MM.1S (cell line): Measurements from ENCODE around the gene DTNB.

Source experiments
- DNase-seq: peaks from one replicate; pipeline ENCODE4 v3.0.0-alpha.2; 2015
- H2AFZ ChIP-seq: fragments of 300-600 bp; sonication (generic); 2 replicates; pipeline ENCODE4 v1.6.0; 2016; ENCODE audit warnings: antibody characterized with exemption, low read length
- H3F3A ChIP-seq: fragments of 300-600 bp; sonication (generic); 2 replicates; pipeline ENCODE4 v1.6.1; 2016; ENCODE audit warnings: mild to moderate bottlenecking, antibody characterized with exemption, low read length, moderate library complexity, mixed read lengths; ENCODE audit not compliant: insufficient read depth
- H3K27ac ChIP-seq: fragments of 300-600 bp; sonication (generic); 2 replicates; pipeline ENCODE4 v1.5.1; 2016; ENCODE audit warnings: mild to moderate bottlenecking, low read length
- H3K27me3 ChIP-seq: fragments of 300-600 bp; sonication (generic); replicated peaks from 2 replicates; pipeline ENCODE4 v1.6.0; 2016; ENCODE audit warnings: low read length; ENCODE audit not compliant: insufficient read depth
- H3K36me3 ChIP-seq: fragments of 300-600 bp; sonication (generic); replicated peaks from 2 replicates; pipeline ENCODE4 v1.6.1; 2016; ENCODE audit warnings: mild to moderate bottlenecking, low read length, mixed read lengths; ENCODE audit not compliant: insufficient read depth
- H3K4me1 ChIP-seq: fragments of 300-600 bp; sonication (generic); 2 replicates; pipeline ENCODE4 v1.6.1; 2016; ENCODE audit warnings: low read length, mixed read lengths
- H3K4me2 ChIP-seq: fragments of 300-600 bp; sonication (generic); 2 replicates; pipeline ENCODE4 v1.6.0; 2016; ENCODE audit warnings: low read depth, low read length
- H3K4me3 ChIP-seq: fragments of 300-600 bp; sonication (generic); 2 replicates; pipeline ENCODE4 v1.5.1; 2016; ENCODE audit warnings: low read length, mixed read lengths
- H3K79me2 ChIP-seq: fragments of 300-600 bp; sonication (generic); 2 replicates; pipeline ENCODE4 v1.6.1; 2016; ENCODE audit warnings: mixed run types, low read length, mixed read lengths
- H3K9ac ChIP-seq: fragments of 300-600 bp; sonication (generic); 2 replicates; pipeline ENCODE4 v1.6.1; 2016; ENCODE audit warnings: low read length, mixed read lengths
- H3K9me2 ChIP-seq: fragments of 300-600 bp; sonication (generic); replicated peaks from 2 replicates; pipeline ENCODE4 v1.6.1; 2016; ENCODE audit warnings: mild to moderate bottlenecking, low read length, mixed read lengths; ENCODE audit not compliant: insufficient read depth
- H3K9me3 ChIP-seq: fragments of 300-600 bp; sonication (generic); replicated peaks from 2 replicates; pipeline ENCODE4 v1.6.1; 2016; ENCODE audit warnings: mild to moderate bottlenecking, low read length, mixed read lengths; ENCODE audit not compliant: insufficient read depth
- H4K20me1 ChIP-seq: fragments of 300-600 bp; sonication (generic); 2 replicates; pipeline ENCODE4 v1.6.1; 2016; ENCODE audit warnings: mild to moderate bottlenecking, low read length, moderate library complexity, mixed read lengths; ENCODE audit not compliant: insufficient read depth
- CTCF ChIP-seq: fragments of 300-600 bp; sonication (generic); IDR thresholded peaks from 2 replicates; pipeline ENCODE4 v1.5.1; 2016; ENCODE audit warnings: antibody characterized with exemption, low read length, mixed read lengths
- EZH2 ChIP-seq: fragments of 300-600 bp; sonication (generic); optimal IDR thresholded peaks from 2 replicates; pipeline ENCODE3; 2017; ENCODE audit warnings: low read depth, mild to moderate bottlenecking, antibody characterized with exemption, low read length, mixed read lengths
- EZH2phosphoT487 ChIP-seq: fragments of 300-600 bp; sonication (generic); IDR thresholded peaks from 2 replicates; pipeline ENCODE4 v1.6.1; 2018; ENCODE audit warnings: antibody characterized with exemption, low read length

The DTNB gene

GRCh38 chr2:25482341-25482740 is 191.0 kb downstream of the DTNB start:
- TF ChIP-seq CTCF (no peak), EZH2phosphoT487 (no peak)
- Histone ChIP-seq H3K9ac (no peak overlapping the region), H3F3A (peaks cover 12% of the 10 kb centered on the region; the same call in 1 of the 2 replicates), H3K4me3 (no peak overlapping the region), H3K27ac (peak overlapping the region; percentile 64), H3K4me2 (peak overlapping the region; percentile 2; the same call in 1 of the 2 replicates), H4K20me1 (no peaks in the 10 kb centered on the region), H3K9me3 (no peaks in the 10 kb centered on the region), H3K27me3 (no peaks in the 10 kb centered on the region), H3K36me3 (no peaks in the 10 kb centered on the region), H3K79me2 (no peaks in the 10 kb centered on the region), H3K4me1 (peaks cover 24% of the 10 kb centered on the region), H3K9me2 (no peaks in the 10 kb centered on the region), H2AFZ (no peak overlapping the region)
- DNase-seq = peak; percentile 15

- peaks cover 12% of the 10 kb centered on the region; the same call in 1 of the 2 replicates for H3F3A ChIP-seq
- TF ChIP-seq EZH2phosphoT487 (no peak), CTCF (no peak), EZH2 (no peak)
- H3K4me1 ChIP-seq = peaks cover 31% of the 10 kb centered on the region
- H2AFZ ChIP-seq = no peak overlapping the region
- H4K20me1 ChIP-seq = no peaks in the 10 kb centered on the region
- no peaks in the 10 kb centered on the region for H3K79me2 ChIP-seq
- H3K27me3 ChIP-seq = no peaks in the 10 kb centered on the region
- H3K4me3 ChIP-seq = no peak overlapping the region
- H3K9me3 ChIP-seq = no peaks in the 10 kb centered on the region
- no peaks in the 10 kb centered on the region for H3K9me2 ChIP-seq
- no peak overlapping the region for H3K9ac ChIP-seq
- H3K27ac ChIP-seq = peak overlapping the region; percentile 64; the same call in 1 of the 2 replicates
- H3K4me2 ChIP-seq = peak overlapping the region; percentile 2; the same call in 1 of the 2 replicates
- no peak for DNase-seq
- no peaks in the 10 kb centered on the region for H3K36me3 ChIP-seq
Measured at GRCh38 chr2:25481381-25482300, 191.7 kb downstream of the DTNB start.

GRCh38 chr2:25480561-25480960 is 192.8 kb downstream of the DTNB start:
- Histone ChIP-seq H2AFZ (no peak overlapping the region), H3K4me1 (peaks cover 31% of the 10 kb centered on the region), H3K9me2 (no peaks in the 10 kb centered on the region), H3K9ac (no peak overlapping the region), H3K9me3 (no peaks in the 10 kb centered on the region), H3F3A (peaks cover 12% of the 10 kb centered on the region; the same call in 1 of the 2 replicates), H4K20me1 (no peaks in the 10 kb centered on the region), H3K4me2 (no peak overlapping the region), H3K79me2 (no peaks in the 10 kb centered on the region), H3K4me3 (no peak overlapping the region), H3K27ac (no peak overlapping the region), H3K27me3 (no peaks in the 10 kb centered on the region), H3K36me3 (no peaks in the 10 kb centered on the region)
- DNase-seq = no peak
- TF ChIP-seq EZH2phosphoT487 = no peak

GRCh38 chr2:25479761-25480160 is 193.6 kb downstream of the DTNB start:
- Histone ChIP-seq H3K9me2 (no peaks in the 10 kb centered on the region), H4K20me1 (no peaks in the 10 kb centered on the region), H3K4me1 (peaks cover 30% of the 10 kb centered on the region), H3K79me2 (no peaks in the 10 kb centered on the region), H3K9me3 (no peaks in the 10 kb centered on the region), H3K4me2 (no peak overlapping the region), H3K36me3 (no peaks in the 10 kb centered on the region), H2AFZ (no peak overlapping the region), H3K4me3 (no peak overlapping the region), H3K27me3 (no peaks in the 10 kb centered on the region), H3K27ac (no peak overlapping the region), H3F3A (peaks cover 11% of the 10 kb centered on the region; the same call in 1 of the 2 replicates), H3K9ac (no peak overlapping the region)
- TF ChIP-seq CTCF (no peak), EZH2 (no peak), EZH2phosphoT487 (no peak)
- no peak for DNase-seq
